ENCODE data around the gene CHD1L. TPM values are rescaled to one million over a fixed set of nuclear protein-coding genes. Genes with fewer than 3 reads are reported as not detected.
"Not testable (repeated sequence)": the region's sequence is repeated elsewhere in the genome, so short reads cannot be mapped to it uniquely, and the experiment has no call there.

CHD1L gene
- total RNA-seq, 2 donors from 2014 or later, result 11.5 to 21.5 TPM

GRCh38 chr1:147236448-147236847 lies 6.0 kb upstream of the CHD1L start:
- intact Hi-C loops (cut with DNase I), result no loop called here
- 70 to 100% methylated on average over 1 to 2 of the region's 2 CpGs for WGBS, 2 donors
- ATAC-seq, result no peak

GRCh38 chr1:147236959-147237791 lies 5.3 kb upstream of the CHD1L start:
- Histone ChIP-seq H3K27me3 (no peaks in the 10 kb centered on the region), H3K9me3 (no peaks in the 10 kb centered on the region), H3K36me3 (replicated peaks in 1 of 2; ENCODE audit: insufficient read depth in 1 of 2, low read depth in 2 of 2) (no peaks in the 10 kb centered on the region), H3K4me3 (no peak overlapping the region), H3K27ac (peak overlapping the region; percentile 46 to 81 (median 78)), H3K4me1 (peaks cover 79% of the 10 kb centered on the region)
- DNase-seq (peak; percentile 35 to 58 (median 46)), ATAC-seq (peak; percentile 27)
- TF ChIP-seq POLR2A (IDR thresholded peaks at IDR 0.05), result no peak
- TF ChIP-seq CTCF (IDR thresholded peaks at IDR 0.05), result no peak
- 8 to 25% methylated on average over 2 to 3 of the region's 3 CpGs for WGBS, 2 donors
- intact Hi-C loops (cut with DNase I), result no loop called here

More at GRCh38 chr1:147236448-147236847, 6.0 kb upstream of the CHD1L start:
- no peak for DNase-seq
- H3K27me3 ChIP-seq, result no peaks in the 10 kb centered on the region
- TF ChIP-seq CTCF (IDR thresholded peaks at IDR 0.05) (no peak), POLR2A (IDR thresholded peaks at IDR 0.05) (no peak)
- no peaks in the 10 kb centered on the region for H3K36me3 ChIP-seq (replicated peaks in 1 of 2; ENCODE audit: insufficient read depth in 1 of 2, low read depth in 2 of 2)
- no peaks in the 10 kb centered on the region for H3K9me3 ChIP-seq
- no peak overlapping the region for H3K4me3 ChIP-seq
- H3K27ac ChIP-seq, result peak overlapping the region; percentile 46 to 81 (median 78)
- peaks cover 79% of the 10 kb centered on the region for H3K4me1 ChIP-seq

- TF ChIP-seq CTCF (IDR thresholded peaks at IDR 0.05) (no peak), POLR2A (IDR thresholded peaks at IDR 0.05) (no peak)
- Histone ChIP-seq H3K27ac (peak overlapping the region; percentile 34 to 81 (median 78)), H3K4me1 (peaks cover 75% of the 10 kb centered on the region), H3K9me3 (no peaks in the 10 kb centered on the region), H3K27me3 (no peaks in the 10 kb centered on the region), H3K36me3 (replicated peaks in 1 of 2; ENCODE audit: insufficient read depth in 1 of 2, low read depth in 2 of 2) (no peaks in the 10 kb centered on the region), H3K4me3 (no peak overlapping the region)
- ATAC-seq (peak; percentile 42), DNase-seq (peak in 1 of 4 donors; percentile 41)
- intact Hi-C loops (cut with DNase I), result no loop called here
- 17 to 26% methylated on average over 3 of the region's 3 CpGs for WGBS, 2 donors
Measured at GRCh38 chr1:147238053-147238902, 4.2 kb upstream of the CHD1L start.

GRCh38 chr1:147238925-147239820 lies 3.3 kb upstream of the CHD1L start:
- peaks cover 77% of the 10 kb centered on the region for H3K4me1 ChIP-seq
- DNase-seq (no peak), ATAC-seq (no peak)
- H3K36me3 ChIP-seq (replicated peaks in 1 of 2; ENCODE audit: insufficient read depth in 1 of 2, low read depth in 2 of 2), result no peaks in the 10 kb centered on the region
- TF ChIP-seq POLR2A (IDR thresholded peaks at IDR 0.05) (no peak), CTCF (IDR thresholded peaks at IDR 0.05) (no peak)
- H3K4me3 ChIP-seq, result no peak overlapping the region
- H3K27me3 ChIP-seq, result no peaks in the 10 kb centered on the region
- WGBS, 2 donors, result 25 to 34% methylated on average over 11 of the region's 11 CpGs
- H3K27ac ChIP-seq, result peak overlapping the region; percentile 34 to 81 (median 78)
- H3K9me3 ChIP-seq, result no peaks in the 10 kb centered on the region
- intact Hi-C loops (cut with DNase I), result no loop called here

- not testable (repeated sequence) for DNase-seq; ATAC-seq; H3K4me3 ChIP-seq; H3K9me3 ChIP-seq; H3K36me3 ChIP-seq (replicated peaks in 1 of 2; ENCODE audit: insufficient read depth in 1 of 2, low read depth in 2 of 2); H3K27me3 ChIP-seq
- intact Hi-C loops (cut with DNase I), result loop anchor here (10.0 kb wide), 1 partner anchor 65 kb away; the partner anchor contains the start of gene PRKAB2
- Histone ChIP-seq H3K4me1 (peaks cover 69% of the 10 kb centered on the region), H3K27ac (peak overlapping the region in 2 of 4 donors; percentile 77 to 81)
- 76 to 87% methylated on average over 5 of the region's 5 CpGs for WGBS, 2 donors
Measured at GRCh38 chr1:147240131-147240721, 2.3 kb upstream of the CHD1L start.
